NCI-H510A treated with DMSO at 0.1 percent for 48 hours (cell line): ENCODE measurements around the gene TAF11L8.
"Not testable (repeated sequence)": the region's sequence is repeated elsewhere in the genome, so short reads cannot be mapped to it uniquely, and the experiment has no call there.

ENCODE experiments used
- DNase-seq: peaks from one replicate; lab custom pipeline; 2025; lab: John Stamatoyannopoulos, UW

TAF11L8 gene

GRCh38 chr5:17590860-17591259 lies at the start of gene TAF11L8:
TSS of gene TAF11L8 (minus strand) at chr5:17590960.
- DNase-seq = not testable (repeated sequence)

GRCh38 chr5:17634160-17634559 lies 43.4 kb upstream of the TAF11L8 start, which contains the start of gene TAF11L14:
TSS of gene TAF11L14 (plus strand) at chr5:17634460.
- DNase-seq = no peak

GRCh38 chr5:17631788-17632187 lies 41.0 kb upstream of the TAF11L8 start, which contains the start of gene TAF11L13:
TSS of gene TAF11L13 (plus strand) at chr5:17632088.
- DNase-seq = not testable (repeated sequence)

- no peak for DNase-seq
These were observed 34.9 kb upstream of the TAF11L8 start for GRCh38 chr5:17625686-17626085.

DNA sequence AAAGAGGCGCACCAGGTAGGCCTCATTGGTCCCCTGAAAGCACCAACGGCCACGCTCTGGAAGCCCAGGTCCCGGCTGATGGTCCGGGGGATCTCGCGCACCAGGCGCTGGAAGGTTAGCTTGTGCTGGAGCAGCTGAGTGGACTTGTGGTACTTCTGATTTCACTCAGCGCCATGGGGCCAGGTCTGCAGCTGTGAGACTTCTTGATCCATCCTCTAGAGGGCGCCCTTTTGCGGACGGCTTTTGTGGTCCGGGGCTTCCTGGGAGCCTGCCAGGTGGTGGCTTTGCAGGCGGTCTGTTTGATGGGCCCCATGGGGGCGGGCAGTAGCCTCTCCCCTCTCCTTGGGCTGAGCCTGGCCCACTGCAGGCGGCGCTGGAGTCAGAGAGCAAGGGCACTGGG lies 29.9 kb upstream of the TAF11L8 start:
- DNase-seq = no peak

DNA sequence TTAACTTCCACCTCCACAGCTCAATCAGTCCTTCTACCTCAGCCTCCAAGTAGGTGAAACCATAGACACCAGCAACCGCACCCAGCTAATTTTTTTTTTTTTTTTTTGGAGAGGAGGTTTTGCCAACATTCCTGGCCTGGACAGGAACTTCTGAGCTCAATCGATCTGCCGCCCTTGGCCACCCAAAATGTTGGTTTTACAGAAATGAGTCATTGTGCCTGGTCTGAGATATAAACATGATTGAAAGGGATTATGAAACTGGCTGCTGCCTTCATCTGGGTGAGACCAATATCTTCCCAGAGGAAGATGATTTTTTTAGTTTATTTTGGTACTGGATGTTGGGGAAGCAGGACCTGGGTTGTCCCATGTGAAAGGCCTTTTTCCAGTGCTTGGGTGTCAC lies 28.6 kb upstream of the TAF11L8 start:
- DNase-seq = no peak

DNA sequence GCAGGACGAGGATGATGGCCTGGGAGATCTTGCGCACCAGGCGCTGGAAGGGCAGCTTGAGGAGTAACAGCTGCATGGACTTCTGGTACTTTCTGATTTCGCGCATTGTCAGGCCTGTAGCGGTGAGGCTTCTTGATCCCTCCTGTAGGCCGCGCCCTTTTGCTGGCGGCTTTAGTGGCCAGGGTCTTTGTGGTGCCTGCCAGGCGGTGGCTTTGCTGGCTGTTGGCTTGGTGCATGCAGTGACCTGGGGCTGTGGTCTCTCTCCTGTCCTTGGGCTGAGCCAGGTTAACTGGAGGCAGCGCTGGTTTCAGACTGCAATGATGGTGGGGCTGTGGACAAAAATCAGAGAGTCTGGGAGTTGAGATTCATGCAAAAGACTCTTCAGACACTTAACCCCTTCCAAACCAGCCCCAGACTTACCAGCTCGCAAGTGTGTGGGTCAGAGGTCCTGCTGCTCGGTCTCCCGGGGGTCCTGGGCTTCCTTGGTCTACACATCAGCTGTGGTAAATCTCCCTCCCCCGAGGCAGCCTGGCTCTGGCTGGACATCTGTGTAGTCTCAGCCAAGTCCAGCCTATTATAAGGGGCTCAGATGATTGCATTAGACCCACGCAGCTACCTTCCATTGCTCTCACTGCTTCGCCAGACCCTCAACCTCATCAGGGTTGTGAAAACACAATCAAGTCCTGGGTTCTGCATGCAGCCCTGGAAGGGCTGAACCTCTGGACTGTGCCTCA lies 24.3 kb upstream of the TAF11L8 start:
- no peak for DNase-seq

GRCh38 chr5:17610092-17610491 lies 19.3 kb upstream of the TAF11L8 start, which contains the start of gene TAF11L12:
TSS of gene TAF11L12 (plus strand) at chr5:17610392.
- DNase-seq = not testable (repeated sequence)

- not testable (repeated sequence) for DNase-seq
These were observed 16.7 kb upstream of the TAF11L8 start for GRCh38 chr5:17607461-17607860.

- no peak for DNase-seq
These were observed 14.2 kb upstream of the TAF11L8 start for GRCh38 chr5:17604951-17605350.

GRCh38 chr5:17603880-17604279 lies 13.1 kb upstream of the TAF11L8 start, which contains the start of gene TAF11L11:
TSS of gene TAF11L11 (plus strand) at chr5:17604183.
- not testable (repeated sequence) for DNase-seq

DNA sequence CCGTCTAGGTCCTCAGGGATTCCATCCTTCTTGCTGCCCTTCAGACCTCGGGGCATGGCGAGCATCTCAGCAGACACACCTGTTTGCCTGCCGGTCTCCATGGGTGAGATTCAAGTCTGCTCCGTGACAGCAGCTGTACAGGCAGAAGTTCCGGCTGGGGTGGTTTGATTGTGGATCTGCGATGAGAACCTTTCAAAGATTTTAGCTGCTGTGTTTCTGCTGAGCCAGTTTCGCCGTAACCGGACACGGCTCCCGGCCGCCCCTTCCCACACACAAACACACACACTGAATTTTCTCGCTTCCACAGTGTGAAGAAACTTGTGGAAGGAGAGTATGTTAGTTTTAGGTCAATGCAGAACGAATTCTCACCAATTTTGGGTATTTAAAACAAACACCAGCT lies 7.0 kb upstream of the TAF11L8 start, which contains the start of gene TAF11L10:
TAF11L10 (minus strand) TSS at position 101 of the 400 bp plus-strand sequence.
- DNase-seq = not testable (repeated sequence)

- DNase-seq = not testable (repeated sequence)
These were observed 3.5 kb upstream of the TAF11L8 start, which contains the start of gene TAF11L9 for GRCh38 chr5:17594255-17594654. TSS of gene TAF11L9 (minus strand) at chr5:17594394.

DNA sequence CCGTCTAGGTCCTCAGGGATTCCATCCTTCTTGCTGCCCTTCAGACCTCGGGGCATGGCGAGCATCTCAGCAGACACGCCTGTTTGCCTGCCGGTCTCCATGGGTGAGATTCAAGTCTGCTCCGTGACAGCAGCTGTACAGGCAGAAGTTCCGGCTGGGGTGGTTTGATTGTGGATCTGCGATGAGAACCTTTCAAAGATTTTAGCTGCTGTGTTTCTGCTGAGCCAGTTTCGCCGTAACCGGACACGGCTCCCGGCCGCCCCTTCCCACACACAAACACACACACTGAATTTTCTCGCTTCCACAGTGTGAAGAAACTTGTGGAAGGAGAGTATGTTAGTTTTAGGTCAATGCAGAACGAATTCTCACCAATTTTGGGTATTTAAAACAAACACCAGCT lies 5.1 kb downstream of the TAF11L8 start, which contains the start of gene TAF11L7:
TAF11L7 (minus strand) TSS at position 101 of the 400 bp plus-strand sequence.
- not testable (repeated sequence) for DNase-seq
